HT-29 (cell line): ENCODE data around the gene RNU11. TPM values are rescaled to one million over a fixed set of nuclear protein-coding genes. Genes with fewer than 3 reads are reported as not detected.
"Not testable (repeated sequence)": the region's sequence is repeated elsewhere in the genome, so short reads cannot be mapped to it uniquely, and the experiment has no call there.

Source experiments
- DNase-seq: peaks from one replicate; pipeline ENCODE4 v3.0.0-alpha.2; 2015; ENCODE audit warnings: low spot score
- small RNA-seq: library from RNA; depleted of rRNA; stranded (forward); fragments of <200 nt; gene quantifications from one replicate; pipeline ENCODE3, GENCODE V24; 2014
- total RNA-seq: library from RNA; depleted of rRNA; stranded (reverse); fragments of >200 nt; shearing (Covaris generic); gene quantifications from 2 replicates; pipeline ENCODE4 v1.2.3, GENCODE V29; 2014; rRNA removed

RNU11 gene
- total RNA-seq, 1 experiment from 2014 or later = not detected

- DNase-seq = no peak
Measured at GRCh38 chr1:28663871-28664470, 15.6 kb downstream of the RNU11 start.

GRCh38 chr1:28666806-28667205 is 18.4 kb downstream of the RNU11 start:
- DNase-seq = no peak

- peak; percentile 90 for DNase-seq
Measured at GRCh38 chr1:28668191-28668955, 20.0 kb downstream of the RNU11 start, which contains the start of gene GMEB1. Gene GMEB1, plus strand, starts transcription at chr1:28668784. Its CDS starts 14,829 bp downstream, at chr1:28683613.

GRCh38 chr1:28668956-28669723 is 20.7 kb downstream of the RNU11 start:
- peak; percentile 63 for DNase-seq

GRCh38 chr1:28671254-28671780 is 22.9 kb downstream of the RNU11 start:
- DNase-seq = no peak

- not testable (repeated sequence) for DNase-seq
Measured at GRCh38 chr1:28672971-28673370, 24.6 kb downstream of the RNU11 start.

- DNase-seq = no peak
Measured at GRCh38 chr1:28675924-28676257, 27.5 kb downstream of the RNU11 start.

- DNase-seq = no peak
Measured at GRCh38 chr1:28680151-28680550, 31.8 kb downstream of the RNU11 start.

GRCh38 chr1:28682840-28683239 is 34.4 kb downstream of the RNU11 start:
- no peak for DNase-seq

GRCh38 chr1:28684937-28685336 is 36.5 kb downstream of the RNU11 start:
- DNase-seq = no peak

- not testable (repeated sequence) for DNase-seq
Measured at GRCh38 chr1:28691627-28692026, 43.2 kb downstream of the RNU11 start.

Small RNA genes within 50 kb of the gene (small RNA-seq; reads per million reads assigned to genes)
- not detected for gene RF00422
- gene RNU11 = not detected

Other genes with a start within 250 kb of the RNU11 start
- 131 and 136 TPM in 2 replicates for gene RCC1, start 142.6 kb upstream of the RNU11 start, total RNA-seq
- 22.0 and 23.9 TPM in 2 replicates for gene TRNAU1AP, start 95.5 kb upstream of the RNU11 start, total RNA-seq
- gene RAB42, start 56.3 kb upstream of the RNU11 start, total RNA-seq = 0.81 and 0.97 TPM in 2 replicates
- 28.9 TPM in 2 replicates for gene TAF12, start 5.5 kb upstream of the RNU11 start, total RNA-seq
- 6.2 and 9.2 TPM in 2 replicates for gene GMEB1, start 20.2 kb downstream of the RNU11 start, total RNA-seq
- 45.5 and 46.6 TPM in 2 replicates for gene YTHDF2, start 88.3 kb downstream of the RNU11 start, total RNA-seq
- under 0.01 and 0.03 TPM in 2 replicates for gene OPRD1, start 163.6 kb downstream of the RNU11 start, total RNA-seq